Transverse colon (tissue), 4 donors: ENCODE results near the gene SGK2. TPM values are rescaled to one million over a fixed set of nuclear protein-coding genes. Genes with fewer than 3 reads are reported as not detected.

ENCODE experiments used
- DNase-seq: peaks from one replicate; pipeline ENCODE4 v3.0.0-alpha.2; 2019
- H3K27ac ChIP-seq, 4 donors: fragments of 200-600 bp; sonication (generic); 2 replicates each; pipeline ENCODE4 v1.5.1; 2016 to 2018; ENCODE audit warnings: inconsistent platforms in 4 of 4
- H3K27me3 ChIP-seq: fragments of 200-600 bp; sonication (generic); 2 replicates; pipeline ENCODE4 v1.5.1; 2017; ENCODE audit warnings: inconsistent platforms
- H3K36me3 ChIP-seq, 4 donors: fragments of 200-600 bp; sonication (generic); 2 replicates each; pipeline ENCODE4 v1.5.1; 2017 to 2019; ENCODE audit warnings: inconsistent platforms in 4 of 4
- H3K4me1 ChIP-seq, 4 donors: fragments of 200-600 bp; sonication (generic); 2 replicates each; pipeline ENCODE4 v1.5.1; 2017 to 2020; ENCODE audit warnings: inconsistent platforms in 4 of 4
- H3K4me3 ChIP-seq, 4 donors: fragments of 200-600 bp; sonication (generic); 1 replicate in 1 of 4; 2 replicates in 3 of 4; pipeline versions ENCODE4 v1.5.1 to v1.6.1; 2017 to 2019; ENCODE audit warnings: inconsistent platforms in 4 of 4
- H3K9me3 ChIP-seq, 2 donors: fragments of 200-600 bp; sonication (generic); 2 replicates each; pipeline ENCODE4 v1.5.1; 2017 to 2019; ENCODE audit warnings: inconsistent platforms in 2 of 2
- CTCF ChIP-seq, 5 experiments: fragments of 200-600 bp in 3 of 5; fragments of 450-650 bp in 2 of 5; sonication (generic) in 3 of 5; IDR thresholded peaks; 1 replicate in 2 of 5; 2 replicates in 3 of 5; pipeline ENCODE4 v1.5.1; 2016 to 2017; ENCODE audit warnings: antibody characterized with exemption in 5 of 5, inconsistent platforms in 3 of 5, mild to moderate bottlenecking in 2 of 5, moderate library complexity in 1 of 5
- EP300 ChIP-seq: sonication (generic); formaldehyde crosslinking; IDR thresholded peaks from one replicate; pipeline ENCODE4 v1.6.1; 2017; ENCODE audit warnings: antibody characterized with exemption, low read depth
- POLR2A ChIP-seq: fragments of 450-650 bp; IDR thresholded peaks from one replicate; pipeline ENCODE4 v1.6.1; 2016; ENCODE audit warnings: antibody characterized with exemption, mild to moderate bottlenecking, moderate library complexity
- POLR2AphosphoS5 ChIP-seq, 3 donors: sonication (generic); formaldehyde crosslinking; IDR thresholded peaks; one replicate each; pipeline ENCODE4 v1.6.1; 2016; ENCODE audit warnings: antibody characterized with exemption in 3 of 3
- WGBS, 2 donors: methylation state at CpG; one replicate each; pipeline ENCODE4 v1.1.5; 2018; ENCODE audit warnings: low coverage in 1 of 2; 5-methylcytosine and 5-hydroxymethylcytosine counted together
- in situ Hi-C, 4 donors: fragments of 200-750 bp; cut with MboI; loops; one replicate each; pipeline versions ENCODE4 v1.15.0 to v1.15.1; 2017; ENCODE audit warnings: low sequenced_read_pairs in 3 of 4, low pct_ligation_motif_present in 1 of 4, low pct_unique_long_range_greater_than_20kb in 1 of 4
- intact Hi-C: fragments of 100-400 bp; cut with DNase I; formaldehyde crosslinking; loops from one replicate; pipeline ENCODE4 v1.15.1; 2023; ENCODE audit warnings: low total_unique reads
- total RNA-seq, 4 donors: library from RNA; depleted of rRNA; stranded (reverse); fragments of >200 nt; gene quantifications; one replicate each; pipeline ENCODE4 v1.1.0, GENCODE V29; 2016

The SGK2 gene
- total RNA-seq, 4 donors from 2014 or later = 71.6 to 293 (median 149) TPM

GRCh38 chr20:43541214-43541613 lies 17.6 kb upstream of the SGK2 start:
- 17 to 40% methylated on average over 2 of the region's 2 CpGs for WGBS, 2 donors
- Histone ChIP-seq H3K36me3 (no peaks in the 10 kb centered on the region), H3K4me3 (no peak overlapping the region), H3K27ac (peak overlapping the region in 1 of 4 donors; percentile 23), H3K9me3 (no peaks in the 10 kb centered on the region), H3K27me3 (no peaks in the 10 kb centered on the region), H3K4me1 (peaks cover 0 to 2% (median 0%) of the 10 kb centered on the region in 4 donors)
- no peak for TF ChIP-seq POLR2A
- no peak for TF ChIP-seq CTCF (IDR thresholded peaks at IDR 0.05)
- TF ChIP-seq POLR2AphosphoS5 (IDR thresholded peaks at IDR 0.05) = no peak
- no peak for DNase-seq
- in situ Hi-C loops = loop anchor here in 1 of 4 donors (25.0 kb wide), 1 partner anchor 546 kb away; no protein-coding TSS in a partner anchor
- intact Hi-C loops = loop anchor here (1.0 kb wide), 1 partner anchor 42 kb away; no protein-coding TSS in a partner anchor

GRCh38 chr20:43542161-43542560 lies 16.7 kb upstream of the SGK2 start:
- intact Hi-C loops = no loop called here
- TF ChIP-seq CTCF (IDR thresholded peaks at IDR 0.05) = no peak
- Histone ChIP-seq H3K9me3 (no peaks in the 10 kb centered on the region), H3K4me1 (peaks cover 0 to 2% (median 0%) of the 10 kb centered on the region in 4 donors), H3K27me3 (no peaks in the 10 kb centered on the region), H3K4me3 (no peak overlapping the region), H3K27ac (peak overlapping the region in 3 of 4 donors; percentile 17 to 53 (median 23)), H3K36me3 (no peaks in the 10 kb centered on the region)
- WGBS, 2 donors = 74 to 81% methylated on average over 2 to 5 of the region's 5 CpGs
- DNase-seq = no peak
- in situ Hi-C loops = loop anchor here in 1 of 4 donors (25.0 kb wide), 1 partner anchor 545 kb away; no protein-coding TSS in a partner anchor

- no peaks in the 10 kb centered on the region for H3K27me3 ChIP-seq
- H3K27ac ChIP-seq = no peak overlapping the region
- no peak for DNase-seq
- intact Hi-C loops (no loop called here), in situ Hi-C loops (loop anchor here in 1 of 4 donors (25.0 kb wide), 1 partner anchor 545 kb away; no protein-coding TSS in a partner anchor)
- TF ChIP-seq EP300 (no peak), POLR2A (no peak), POLR2AphosphoS5 (IDR thresholded peaks at IDR 0.05) (no peak), CTCF (IDR thresholded peaks at IDR 0.05) (no peak)
- H3K36me3 ChIP-seq = no peaks in the 10 kb centered on the region
- H3K4me1 ChIP-seq = peaks cover 0 to 2% (median 0%) of the 10 kb centered on the region in 4 donors
- no peaks in the 10 kb centered on the region for H3K9me3 ChIP-seq
- H3K4me3 ChIP-seq = no peak overlapping the region
- WGBS, 2 donors = 68 to 70% methylated on average over 4 of the region's 4 CpGs
These were observed 16.2 kb upstream of the SGK2 start for GRCh38 chr20:43542674-43543073.

- TF ChIP-seq EP300 = no peak
- TF ChIP-seq POLR2AphosphoS5 (IDR thresholded peaks at IDR 0.05) = no peak
- no peak for TF ChIP-seq POLR2A
- TF ChIP-seq CTCF (IDR thresholded peaks at IDR 0.05) = no peak
- Histone ChIP-seq H3K27me3 (no peaks in the 10 kb centered on the region), H3K9me3 (no peaks in the 10 kb centered on the region), H3K36me3 (no peaks in the 10 kb centered on the region), H3K4me1 (peaks cover 0 to 2% (median 0%) of the 10 kb centered on the region in 4 donors), H3K4me3 (no peak overlapping the region), H3K27ac (no peak overlapping the region)
- 79 to 91% methylated on average over 5 of the region's 5 CpGs for WGBS, 2 donors
- no peak for DNase-seq
- in situ Hi-C loops = loop anchor here in 1 of 4 donors (25.0 kb wide), 1 partner anchor 544 kb away; no protein-coding TSS in a partner anchor
- intact Hi-C loops = no loop called here
These were observed 15.7 kb upstream of the SGK2 start for GRCh38 chr20:43543138-43543537.
